Peyer's patch (tissue), 4 donors: ENCODE results near the gene SERPINA10. TPM values are rescaled to one million over a fixed set of nuclear protein-coding genes. Genes with fewer than 3 reads are reported as not detected.

Source experiments
- DNase-seq, 3 donors: peaks; one replicate each; pipeline ENCODE4 v3.0.0-alpha.2; 2017 to 2019
- H3K27ac ChIP-seq, 4 donors: fragments of 200-600 bp; sonication (generic); one replicate each; pipeline ENCODE4 v1.5.1; 2016 to 2019
- H3K27me3 ChIP-seq, 2 donors: fragments of 200-600 bp; sonication (generic); one replicate each; pipeline ENCODE4 v1.5.1; 2019
- H3K36me3 ChIP-seq, 3 donors: fragments of 200-600 bp; sonication (generic); one replicate each; pipeline ENCODE4 v1.5.1; 2016 to 2019
- H3K4me1 ChIP-seq, 4 donors: fragments of 200-600 bp; sonication (generic); one replicate each; pipeline ENCODE4 v1.5.1; 2016 to 2019
- H3K4me3 ChIP-seq, 4 donors: fragments of 200-600 bp; sonication (generic); 1 replicate in 3 of 4; 2 replicates in 1 of 4; pipeline ENCODE4 v1.5.1; 2016 to 2019; ENCODE audit warnings: mild to moderate bottlenecking in 1 of 4
- H3K9me3 ChIP-seq, 4 donors: fragments of 200-600 bp; sonication (generic); one replicate each; pipeline ENCODE4 v1.5.1; 2016 to 2019; ENCODE audit warnings: mild to moderate bottlenecking in 1 of 4
- CTCF ChIP-seq, 6 experiments: fragments of 450-650 bp in 4 of 6; fragments of 200-600 bp in 2 of 6; sonication (generic) in 1 of 6; IDR thresholded peaks; one replicate each; pipeline ENCODE4 v1.5.1; 2017 to 2019; ENCODE audit warnings: antibody characterized with exemption in 6 of 6, mild to moderate bottlenecking in 3 of 6, moderate library complexity in 1 of 6
- POLR2A ChIP-seq, 2 donors: fragments of 450-650 bp; IDR thresholded peaks; one replicate each; pipeline ENCODE4 v1.5.1; 2017; ENCODE audit warnings: antibody characterized with exemption in 2 of 2, mild to moderate bottlenecking in 2 of 2, moderate library complexity in 2 of 2
- total RNA-seq, 4 donors: library from RNA; depleted of rRNA; stranded (reverse); fragments of >200 nt; gene quantifications; one replicate each; pipeline ENCODE4 v1.1.0, GENCODE V29; 2016

Gene SERPINA10
- total RNA-seq, 4 donors from 2014 or later: not detected

GRCh38 chr14:94321421-94322271, 28.6 kb upstream of the SERPINA10 start:
- Histone ChIP-seq H3K36me3 (no peaks in the 10 kb centered on the region), H3K27me3 (no peaks in the 10 kb centered on the region), H3K27ac (no peak overlapping the region), H3K9me3 (no peaks in the 10 kb centered on the region), H3K4me1 (no peaks in the 10 kb centered on the region), H3K4me3 (no peak overlapping the region)
- no peak for DNase-seq
- TF ChIP-seq POLR2A (IDR thresholded peaks at IDR 0.05) (no peak), CTCF (IDR thresholded peaks at IDR 0.05) (no peak)

GRCh38 chr14:94320243-94320642, 27.2 kb upstream of the SERPINA10 start:
- Histone ChIP-seq H3K27me3 (no peaks in the 10 kb centered on the region), H3K27ac (no peak overlapping the region), H3K4me3 (no peak overlapping the region), H3K9me3 (no peaks in the 10 kb centered on the region), H3K36me3 (no peaks in the 10 kb centered on the region), H3K4me1 (no peaks in the 10 kb centered on the region)
- TF ChIP-seq POLR2A (IDR thresholded peaks at IDR 0.05) (no peak), CTCF (IDR thresholded peaks at IDR 0.05) (peak in 1 of 6 experiments; percentile 4)
- peak in 1 of 3 donors; percentile 58 for DNase-seq

- DNase-seq: peak in 2 of 3 donors; percentile 65 to 74
- no peak for TF ChIP-seq CTCF (IDR thresholded peaks at IDR 0.05)
- peak in 1 of 2 donors; percentile 22 for TF ChIP-seq POLR2A (IDR thresholded peaks at IDR 0.05)
- Histone ChIP-seq H3K4me1 (no peaks in the 10 kb centered on the region), H3K27ac (no peak overlapping the region), H3K9me3 (no peaks in the 10 kb centered on the region), H3K27me3 (no peaks in the 10 kb centered on the region), H3K4me3 (no peak overlapping the region), H3K36me3 (no peaks in the 10 kb centered on the region)
Observed at GRCh38 chr14:94317259-94317658, 24.2 kb upstream of the SERPINA10 start.

- H3K4me3 ChIP-seq: no peak overlapping the region
- no peak for TF ChIP-seq CTCF (IDR thresholded peaks at IDR 0.05)
- no peak for TF ChIP-seq POLR2A (IDR thresholded peaks at IDR 0.05)
- no peak overlapping the region for H3K27ac ChIP-seq
- no peak for DNase-seq
- no peaks in the 10 kb centered on the region for H3K27me3 ChIP-seq
- no peaks in the 10 kb centered on the region for H3K9me3 ChIP-seq
- no peaks in the 10 kb centered on the region for H3K36me3 ChIP-seq
- no peaks in the 10 kb centered on the region for H3K4me1 ChIP-seq
Observed at GRCh38 chr14:94316692-94317091, 23.6 kb upstream of the SERPINA10 start.

GRCh38 chr14:94314890-94315289, 21.8 kb upstream of the SERPINA10 start:
- no peaks in the 10 kb centered on the region for H3K4me1 ChIP-seq
- H3K27me3 ChIP-seq: no peaks in the 10 kb centered on the region
- no peak overlapping the region for H3K27ac ChIP-seq
- H3K36me3 ChIP-seq: no peaks in the 10 kb centered on the region
- no peak overlapping the region for H3K4me3 ChIP-seq
- no peak for TF ChIP-seq POLR2A (IDR thresholded peaks at IDR 0.05)
- TF ChIP-seq CTCF (IDR thresholded peaks at IDR 0.05): no peak
- DNase-seq: no peak
- H3K9me3 ChIP-seq: no peaks in the 10 kb centered on the region
